ENCODE results near the gene EIF4H. TPM values are rescaled to one million over a fixed set of nuclear protein-coding genes. Genes with fewer than 3 reads are reported as not detected.

The EIF4H gene
- polyA plus RNA-seq, 1 experiment, result 393 TPM

- ChIA-PET CTCF (interaction anchor here (1.0 to 1.3 kb wide), 3 partner anchors 10 to 227 kb away, joined by 3 to 4 read pairs (median 3); no protein-coding TSS in a partner anchor), POLR2A (interaction anchor here (0.9 kb wide), 1 partner anchor 77 kb away, joined by 4 read pairs; no protein-coding TSS in a partner anchor)
- H3K36me3 ChIP-seq (ENCODE audit: control insufficient read depth, insufficient read depth, low read length), result no peaks in the 10 kb centered on the region; the same call in 1 of the 2 replicates
- H3K27me3 ChIP-seq (ENCODE audit: control insufficient read depth, insufficient read depth, low read length), result no peaks in the 10 kb centered on the region
- H3K4me3 ChIP-seq (ENCODE audit: low read depth, low read length), result peak overlapping the region; percentile 94
- DNase-seq (ENCODE audit: low read depth), result no peak
- TF ChIP-seq CTCF (IDR thresholded peaks at IDR 0.05; ENCODE audit: insufficient read depth, low read depth, low read length), result peak; percentile 27; the same call in 1 of the 2 replicates
Measured at GRCh38 chr7:74174606-74175082, 488 bp downstream of the EIF4H start.

- CTCF ChIA-PET, result interaction anchor here (0.6 to 1.3 kb wide), 6 partner anchors 11 to 1745 kb away, joined by 3 to 4 read pairs (median 3); no protein-coding TSS in a partner anchor
Measured at GRCh38 chr7:74175340-74175739, 1.2 kb downstream of the EIF4H start.

GRCh38 chr7:74176555-74176954, 2.4 kb downstream of the EIF4H start:
- no peak for TF ChIP-seq CTCF (IDR thresholded peaks at IDR 0.05; ENCODE audit: insufficient read depth, low read depth, low read length)
- ChIA-PET POLR2A (no interaction called here), CTCF (no interaction called here)
- DNase-seq (ENCODE audit: low read depth), result no peak
- H3K36me3 ChIP-seq (ENCODE audit: control insufficient read depth, insufficient read depth, low read length), result no peaks in the 10 kb centered on the region; the same call in 1 of the 2 replicates
- no peak overlapping the region for H3K4me3 ChIP-seq (ENCODE audit: low read depth, low read length)
- H3K27me3 ChIP-seq (ENCODE audit: control insufficient read depth, insufficient read depth, low read length), result no peaks in the 10 kb centered on the region

More at GRCh38 chr7:74175340-74175739, 1.2 kb downstream of the EIF4H start:
- no peaks in the 10 kb centered on the region; the same call in 1 of the 2 replicates for H3K36me3 ChIP-seq (ENCODE audit: control insufficient read depth, insufficient read depth, low read length)
- DNase-seq (ENCODE audit: low read depth), result no peak
- H3K4me3 ChIP-seq (ENCODE audit: low read depth, low read length), result peak overlapping the region; percentile 94
- H3K27me3 ChIP-seq (ENCODE audit: control insufficient read depth, insufficient read depth, low read length), result no peaks in the 10 kb centered on the region
- TF ChIP-seq CTCF (IDR thresholded peaks at IDR 0.05; ENCODE audit: insufficient read depth, low read depth, low read length), result no peak
- POLR2A ChIA-PET, result interaction anchor here (0.7 kb wide), 1 partner anchor 9 kb away, joined by 4 read pairs; no protein-coding TSS in a partner anchor

GRCh38 chr7:74178632-74179031, 4.5 kb downstream of the EIF4H start:
- no peak for TF ChIP-seq CTCF (IDR thresholded peaks at IDR 0.05; ENCODE audit: insufficient read depth, low read depth, low read length)
- DNase-seq (ENCODE audit: low read depth), result peak; percentile 33
- Histone ChIP-seq H3K4me3 (ENCODE audit: low read depth, low read length) (no peak overlapping the region), H3K27me3 (ENCODE audit: control insufficient read depth, insufficient read depth, low read length) (no peaks in the 10 kb centered on the region), H3K36me3 (ENCODE audit: control insufficient read depth, insufficient read depth, low read length) (peaks cover 1% of the 10 kb centered on the region)
- CTCF ChIA-PET, result interaction anchor here (1.0 to 1.4 kb wide), 3 partner anchors 21 to 322 kb away, joined by 3 to 4 read pairs (median 3); no protein-coding TSS in a partner anchor
- POLR2A ChIA-PET, result interaction anchor here (0.6 kb wide), 1 partner anchor 26 kb away, joined by 3 read pairs; no protein-coding TSS in a partner anchor

- DNase-seq (ENCODE audit: low read depth), result no peak
- no peak for TF ChIP-seq CTCF (IDR thresholded peaks at IDR 0.05; ENCODE audit: insufficient read depth, low read depth, low read length)
- POLR2A ChIA-PET, result interaction anchor here (0.5 to 0.6 kb wide), 3 partner anchors 10 to 82 kb away, joined by 4 read pairs; no protein-coding TSS in a partner anchor
- CTCF ChIA-PET, result interaction anchor here (0.6 to 1.4 kb wide), 4 partner anchors 9 to 286 kb away, joined by 3 to 4 read pairs (median 3); no protein-coding TSS in a partner anchor
- H3K27me3 ChIP-seq (ENCODE audit: control insufficient read depth, insufficient read depth, low read length), result no peaks in the 10 kb centered on the region
- peaks cover 1% of the 10 kb centered on the region for H3K36me3 ChIP-seq (ENCODE audit: control insufficient read depth, insufficient read depth, low read length)
- no peak overlapping the region for H3K4me3 ChIP-seq (ENCODE audit: low read depth, low read length)
Measured at GRCh38 chr7:74179935-74180604, 5.9 kb downstream of the EIF4H start.

Data from BJ (cell line).